ENCODE results near the gene TLR9. TPM values are rescaled to one million over a fixed set of nuclear protein-coding genes. Genes with fewer than 3 reads are reported as not detected.

Gene TLR9
- polyA plus RNA-seq, 1 of the 3 experiments (the other 2 are of a cell fraction), result 0.12 TPM

DNA sequence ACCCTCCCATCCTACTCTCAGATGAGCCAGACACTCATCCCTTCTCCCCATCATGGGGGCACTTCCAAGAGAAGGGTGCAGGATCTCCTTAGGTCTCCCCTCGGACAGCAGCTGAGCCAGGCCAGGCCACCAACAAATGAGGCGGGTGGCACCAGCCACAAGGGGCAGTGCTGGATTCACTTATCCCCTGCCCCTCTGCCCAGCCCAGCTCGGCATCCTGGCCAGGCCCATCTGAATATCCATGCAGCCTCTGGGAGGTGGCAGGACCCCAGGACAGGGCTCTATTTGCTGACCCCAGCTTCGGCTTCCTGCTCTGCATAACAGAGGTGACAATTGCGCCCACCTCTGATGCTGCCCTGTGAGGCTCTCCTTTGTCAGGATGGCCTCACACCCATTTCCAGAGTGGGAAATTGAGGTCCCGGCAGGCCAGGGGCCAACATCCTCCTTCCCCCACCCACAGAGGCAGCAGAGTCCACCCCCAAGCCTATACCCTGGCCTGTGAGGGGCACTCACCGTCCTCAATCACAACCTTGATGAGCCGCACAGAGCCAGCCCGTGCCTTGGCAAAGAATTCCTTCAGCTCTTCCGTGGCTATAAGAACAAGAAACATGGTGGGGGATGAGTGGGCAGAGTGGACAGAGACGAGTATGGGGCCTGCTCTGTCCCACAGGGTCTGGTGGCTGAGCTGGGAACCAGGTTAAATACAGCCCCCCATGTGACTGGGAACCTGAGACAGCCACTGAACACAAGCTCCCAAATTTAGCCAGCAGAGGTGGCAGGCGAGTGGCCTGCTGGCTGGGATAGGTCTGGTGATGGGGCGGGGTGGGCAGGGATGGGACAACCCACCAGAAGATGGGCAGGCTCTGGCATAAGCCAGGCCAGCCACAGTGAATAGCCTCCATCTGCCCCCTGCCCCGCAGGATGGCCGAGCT, 9.3 kb upstream of the TLR9 start (continued):
- TF ChIP-seq REST (IDR thresholded peaks at IDR 0.05; ENCODE audit: low read depth, low read length), result no peak
- TF ChIP-seq CHD2 (IDR thresholded peaks at IDR 0.05; ENCODE audit: low read length, partially characterized antibody), result no peak

DNA sequence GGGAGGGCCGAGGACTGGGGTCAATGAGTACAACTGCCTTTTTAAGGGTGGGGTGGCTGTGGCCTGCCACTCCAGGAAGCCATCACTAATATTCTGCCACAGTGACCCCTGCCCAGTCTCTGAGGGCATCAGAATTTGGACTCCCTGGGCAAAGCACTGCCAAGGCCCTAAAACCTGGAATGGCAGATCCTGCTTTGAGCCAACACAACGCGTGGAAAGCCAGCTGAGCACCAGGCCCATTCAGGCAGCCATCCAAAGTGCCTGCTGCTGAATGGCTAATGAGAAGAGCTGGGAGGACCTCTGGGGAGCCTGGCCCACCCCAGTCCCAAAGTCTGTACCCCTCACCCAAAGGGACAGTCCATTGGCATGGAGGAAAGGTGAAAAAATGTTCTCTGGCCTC, 8.5 kb upstream of the TLR9 start:
- Histone ChIP-seq H3K9ac (no peak overlapping the region), H3K27me3 (ENCODE audit: insufficient read depth) (no peaks in the 10 kb centered on the region), H3K4me3 (ENCODE audit: low read depth in 2 of 2, low read length in 1 of 2) (no peak overlapping the region), H3K4me1 (ENCODE audit: control insufficient read depth in 1 of 2, insufficient read depth in 2 of 2, low read depth in 1 of 2, low read length in 1 of 2) (peaks cover 8 to 34% of the 10 kb centered on the region in 2 experiments; a peak in 3 of 4 replicates), H4K20me1 (ENCODE audit: insufficient read depth) (peaks cover 23% of the 10 kb centered on the region), H3K4me2 (no peak overlapping the region), H3K9me2 (no peaks in the 10 kb centered on the region), H2AFZ (ENCODE audit: low read depth) (no peak overlapping the region), H3F3A (replicated peaks; ENCODE audit: insufficient read depth) (peaks cover 10% of the 10 kb centered on the region), H3K9me3 (no peaks in the 10 kb centered on the region), H3K36me3 (replicated peaks in 1 of 2; ENCODE audit: control insufficient read depth in 1 of 2, insufficient read depth in 2 of 2, low read length in 1 of 2) (peaks cover 16 to 35% of the 10 kb centered on the region in 2 experiments), H3K27ac (ENCODE audit: low read depth in 2 of 2, low read length in 1 of 2) (no peak overlapping the region; a peak in 1 of 4 replicates), H3K79me2 (ENCODE audit: insufficient read depth) (peaks cover 72% of the 10 kb centered on the region)
- CTCF ChIA-PET, result interaction anchor here (0.9 to 11.8 kb wide), 6 partner anchors 14 to 230 kb away, joined by 3 to 257 read pairs (median 10); partner anchors contain the start of genes TLR9 and WDR82
- 100% methylated on average over 3 of the region's 3 CpGs for WGBS (ENCODE audit: low lambda C conversion rate)
- POLR2A ChIA-PET, result interaction anchor here (1.1 kb wide), 1 partner anchor 46 kb away, joined by 4 read pairs; no protein-coding TSS in a partner anchor
- no peak for DNase-seq
- no peak for TF ChIP-seq MXI1 (IDR thresholded peaks at IDR 0.05; ENCODE audit: low read depth, low read length)
- no peak for TF ChIP-seq REST (IDR thresholded peaks at IDR 0.05; ENCODE audit: low read depth, low read length)
- TF ChIP-seq TEAD4 (IDR thresholded peaks at IDR 0.05; ENCODE audit: borderline replicate concordance, insufficient read depth), result no peak
- no peak for TF ChIP-seq NFIC (IDR thresholded peaks at IDR 0.05; ENCODE audit: borderline replicate concordance)
- TF ChIP-seq, protein P1, sequence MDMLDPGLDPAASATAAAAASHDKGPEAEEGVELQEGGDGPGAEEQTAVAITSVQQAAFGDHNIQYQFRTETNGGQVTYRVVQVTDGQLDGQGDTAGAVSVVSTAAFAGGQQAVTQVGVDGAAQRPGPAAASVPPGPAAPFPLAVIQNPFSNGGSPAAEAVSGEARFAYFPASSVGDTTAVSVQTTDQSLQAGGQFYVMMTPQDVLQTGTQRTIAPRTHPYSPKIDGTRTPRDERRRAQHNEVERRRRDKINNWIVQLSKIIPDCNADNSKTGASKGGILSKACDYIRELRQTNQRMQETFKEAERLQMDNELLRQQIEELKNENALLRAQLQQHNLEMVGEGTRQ (IDR thresholded peaks at IDR 0.05; ENCODE audit: borderline replicate concordance, low read depth, low read length), result no peak
- TF ChIP-seq FOXM1 (IDR thresholded peaks at IDR 0.05; ENCODE audit: low read depth), result no peak
- TF ChIP-seq CHD2 (IDR thresholded peaks at IDR 0.05; ENCODE audit: low read length, partially characterized antibody), result no peak
- TF ChIP-seq FOXJ3 (CRISPR knock-in tag; IDR thresholded peaks at IDR 0.05), result no peak
- TF ChIP-seq NRF1 (IDR thresholded peaks at IDR 0.05; ENCODE audit: low read depth, low read length), result no peak
- no peak for TF ChIP-seq EP300 (IDR thresholded peaks at IDR 0.05; ENCODE audit: borderline replicate concordance in 1 of 2, low read depth in 1 of 2, low read length in 1 of 2)
- TF ChIP-seq SMC3 (IDR thresholded peaks at IDR 0.05; ENCODE audit: low read depth, low read length), result no peak
- TF ChIP-seq GABPA (IDR thresholded peaks at IDR 0.05; ENCODE audit: low read depth), result no peak
- no peak for TF ChIP-seq TCF12 (IDR thresholded peaks at IDR 0.05)
- TF ChIP-seq SIN3A (IDR thresholded peaks at IDR 0.05; ENCODE audit: borderline replicate concordance, low read depth, low read length), result no peak
- no peak for TF ChIP-seq POLR2AphosphoS5 (IDR thresholded peaks at IDR 0.05; ENCODE audit: low read depth, low read length)
- no peak for TF ChIP-seq MAX (IDR thresholded peaks at IDR 0.05; ENCODE audit: low read depth)
- TF ChIP-seq GATA2 (CRISPR knock-in tag; IDR thresholded peaks at IDR 0.05), result no peak
- TF ChIP-seq TAF1 (IDR thresholded peaks at IDR 0.05; ENCODE audit: borderline replicate concordance, low read depth, low read length), result no peak
- no peak for TF ChIP-seq MEF2A (IDR thresholded peaks at IDR 0.05; ENCODE audit: borderline replicate concordance, low read depth)
- TF ChIP-seq FOSL2 (IDR thresholded peaks at IDR 0.05; ENCODE audit: borderline replicate concordance, low read depth), result no peak
